Upper lobe of left lung (tissue), 4 donors: ENCODE results near the gene IPMK.

Source experiments
- CTCF ChIP-seq, 6 experiments: fragments of 450-650 bp in 4 of 6; fragments of 200-600 bp in 2 of 6; sonication (generic) in 2 of 6; IDR thresholded peaks; one replicate each; pipeline ENCODE4 v1.5.1; 2016 to 2019; ENCODE audit warnings: antibody characterized with exemption in 6 of 6
- EP300 ChIP-seq, 4 donors: sonication (generic); formaldehyde crosslinking; IDR thresholded peaks; one replicate each; pipeline ENCODE4 v1.5.1; 2017; ENCODE audit warnings: antibody characterized with exemption in 4 of 4, control low read depth in 2 of 4
- POLR2A ChIP-seq, 4 donors: fragments of 450-650 bp; IDR thresholded peaks; one replicate each; pipeline ENCODE4 v1.5.1; 2016 to 2017; ENCODE audit warnings: antibody characterized with exemption in 4 of 4, mild to moderate bottlenecking in 2 of 4
- POLR2AphosphoS5 ChIP-seq, 2 donors: sonication (generic); formaldehyde crosslinking; IDR thresholded peaks; one replicate each; pipeline ENCODE4 v1.5.1; 2017; ENCODE audit warnings: antibody characterized with exemption in 2 of 2

DNA sequence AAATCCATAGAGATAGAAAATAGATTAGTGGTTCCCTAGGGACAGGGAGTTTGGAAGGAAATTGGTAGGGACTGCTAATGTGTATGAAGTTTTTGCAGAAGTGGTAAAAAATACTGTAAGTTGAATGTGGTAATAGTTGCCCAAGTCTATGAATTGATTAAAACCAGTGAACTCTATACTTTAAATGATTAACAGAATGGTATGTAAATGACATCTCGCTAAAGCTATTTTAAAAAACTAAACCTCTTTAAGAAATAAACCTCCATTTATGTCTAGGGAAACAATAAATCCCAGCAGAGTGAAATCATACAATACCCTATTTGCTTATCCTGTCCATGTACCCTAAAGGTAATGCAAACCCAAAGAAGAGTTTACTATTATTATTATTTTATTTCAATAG, 61.4 kb downstream of the IPMK start:
- TF ChIP-seq POLR2A (IDR thresholded peaks at IDR 0.05) (no peak), POLR2AphosphoS5 (IDR thresholded peaks at IDR 0.05) (no peak), CTCF (IDR thresholded peaks at IDR 0.05) (no peak), EP300 (IDR thresholded peaks at IDR 0.05) (no peak)
